K562 (cell line): ENCODE measurements around the gene PCAT6. TPM values are rescaled to one million over a fixed set of nuclear protein-coding genes. Genes with fewer than 3 reads are reported as not detected.
A peak's percentile ranks its signal among the peaks of the same experiment; 100 is the strongest.

ENCODE experiments used
- ATAC-seq: fragments of 200-7000 bp; cut with Tn5 transposase; 3 replicates; pipeline ENCODE4 v1.9.1; 2020; ENCODE audit warnings: moderate library complexity
- BruUV-seq: library from RNA; stranded (reverse); fragments of 400-500 nt; replicated peaks from 2 replicates; lab custom pipeline; 2021; lab: Mats Ljungman, UMichigan
- CTCF ChIA-PET: fragments of 300-600 bp; formaldehyde crosslinking; extraction: SDS; loops from one replicate; lab custom pipeline; 2021; ENCODE audit warnings: low intra/inter-chr PET ratio; lab: Yijun Ruan, JAX
- POLR2A ChIA-PET: fragments of 300-600, 350-650 bp; sonication (Branson Sonifier 250); formaldehyde crosslinking; extraction: SDS; loops from one replicate; lab custom pipeline; 2021; ENCODE audit warnings: antibody characterized with exemption, inconsistent platforms; lab: Yijun Ruan, JAX
- DNase-seq, 4 experiments: peaks; one replicate each; pipeline versions ENCODE4 v3.0.0 to v3.0.0-alpha.2; 2011 to 2018; ENCODE audit warnings: low spot score in 3 of 4, mixed read lengths in 3 of 4; ENCODE audit errors: extremely low read depth in 1 of 4
- FAIRE-seq: peaks from 2 replicates; lab custom pipeline; 2011; peaks lifted over from hg19 to GRCh38; lab: Jason Lieb, UNC
- H2AFZ ChIP-seq: 2 replicates; pipeline ENCODE4 v1.6.0; 2011; ENCODE audit warnings: low read depth, low read length, control low read depth, inconsistent platforms
- H3K27ac ChIP-seq: fragments of 200-600 bp; 3 replicates; pipeline ENCODE4 v1.8.0; 2011; ENCODE audit warnings: low read depth, mild to moderate bottlenecking, control low read depth, inconsistent platforms, low read length, moderate library complexity, mixed read lengths; ENCODE audit errors: extremely low read depth
- H3K27me3 ChIP-seq, 2 experiments: fragments of 300-600 bp in 1 of 2; 2 replicates in 1 of 2; 3 replicates in 1 of 2; pipeline versions ENCODE4 v1.6.0 to v1.8.0; 2011; ENCODE audit warnings: inconsistent platforms in 2 of 2, low read length in 2 of 2, mild to moderate bottlenecking in 1 of 2, mixed read lengths in 1 of 2, moderate library complexity in 1 of 2; ENCODE audit not compliant: control insufficient read depth in 2 of 2, insufficient read depth in 2 of 2
- H3K36me3 ChIP-seq: fragments of 300-600 bp; 3 replicates; pipeline ENCODE4 v1.8.0; 2011; ENCODE audit warnings: mild to moderate bottlenecking, low read length, inconsistent platforms; ENCODE audit not compliant: control insufficient read depth, insufficient read depth
- H3K4me1 ChIP-seq, 2 experiments: fragments of 200-600 bp in 1 of 2; replicated peaks in 1 of 2; 2 replicates in 1 of 2; 3 replicates in 1 of 2; pipeline versions ENCODE4 v1.5.1 to v1.8.0; 2011; ENCODE audit warnings: inconsistent platforms in 2 of 2, low read length in 2 of 2, mild to moderate bottlenecking in 1 of 2, mixed read lengths in 1 of 2, moderate library complexity in 1 of 2; ENCODE audit not compliant: control insufficient read depth in 2 of 2, insufficient read depth in 2 of 2
- H3K4me2 ChIP-seq: 2 replicates; pipeline ENCODE4 v1.6.1; 2011; ENCODE audit warnings: low read length, control low read depth, inconsistent platforms, mixed read lengths; ENCODE audit not compliant: insufficient read depth
- H3K4me3 ChIP-seq: fragments of 200-600 bp; sonication (generic), shearing (Covaris generic); 2 replicates; pipeline ENCODE4 v1.5.1; 2016; ENCODE audit warnings: control low read depth, inconsistent platforms
- H3K79me2 ChIP-seq: fragments of 200-600 bp; 3 replicates; pipeline ENCODE4 v1.8.0; 2011; ENCODE audit warnings: low read length, inconsistent platforms; ENCODE audit not compliant: control insufficient read depth, insufficient read depth
- H3K9ac ChIP-seq, 2 experiments: 2 replicates each; pipeline versions ENCODE4 v1.6.0 to v1.6.1; 2011; ENCODE audit warnings: low read depth in 2 of 2, low read length in 2 of 2, control low read depth in 1 of 2, inconsistent platforms in 1 of 2, mild to moderate bottlenecking in 1 of 2, mixed read lengths in 1 of 2; ENCODE audit not compliant: insufficient read depth in 1 of 2
- H3K9me1 ChIP-seq: one replicate; pipeline ENCODE4 v1.6.0; 2011; ENCODE audit warnings: inconsistent platforms, mild to moderate bottlenecking, low read length, moderate library complexity; ENCODE audit not compliant: control insufficient read depth, insufficient read depth
- H3K9me3 ChIP-seq: replicated peaks from 2 replicates; pipeline ENCODE4 v1.5.1; 2011; ENCODE audit warnings: low read depth, low read length, inconsistent platforms; ENCODE audit not compliant: control insufficient read depth, insufficient read depth
- H4K20me1 ChIP-seq: replicated peaks from 2 replicates; pipeline ENCODE4 v1.6.1; 2011; ENCODE audit warnings: low read length, inconsistent platforms, mixed read lengths; ENCODE audit not compliant: control insufficient read depth, insufficient read depth
- CHD4 ChIP-seq: fragments of 200-600 bp; sonication (generic); IDR thresholded peaks from 3 replicates; pipeline ENCODE4 v1.6.1; 2012; ENCODE audit warnings: low read depth, mild to moderate bottlenecking, mixed read lengths, low read length, inconsistent platforms; ENCODE audit not compliant: insufficient read depth, insufficient replicate concordance, poor library complexity, severe bottlenecking
- HNRNPLL ChIP-seq: fragments of 200-400 bp; formaldehyde crosslinking; IDR thresholded peaks from 2 replicates; pipeline ENCODE4 v1.6.1; 2017; ENCODE audit warnings: low read length, low read depth, mild to moderate bottlenecking; ENCODE audit not compliant: poor library complexity, severe bottlenecking
- IFI16 ChIP-seq: fragments of 250-450 bp; sonication (Bioruptor Pico); IDR thresholded peaks from 2 replicates; pipeline ENCODE4 v2.1.2; 2022; ENCODE audit warnings: mild to moderate bottlenecking, inconsistent platforms
- ZFX ChIP-seq: sonication (generic); formaldehyde crosslinking; IDR thresholded peaks from 2 replicates; pipeline ENCODE4 v1.8.0; 2022; ENCODE audit warnings: mild to moderate bottlenecking, missing genetic modification reagents, moderate library complexity
- ZKSCAN3 ChIP-seq: fragments of 250-450 bp; sonication (Bioruptor Pico); IDR thresholded peaks from 2 replicates; pipeline ENCODE4 v1.4.0; 2020
- ZNF444 ChIP-seq: fragments of 250-450 bp; sonication (Bioruptor Pico); IDR thresholded peaks from 2 replicates; pipeline ENCODE4 v1.4.0; 2020; ENCODE audit warnings: mild to moderate bottlenecking, moderate library complexity
- ZNF583 ChIP-seq: fragments of 250-450 bp; sonication (Bioruptor Pico); IDR thresholded peaks from 2 replicates; pipeline ENCODE4 v1.4.0; 2020
- WGBS: fragments of 100-300 bp; shearing (Covaris generic); methylation state at CpG from one replicate; pipeline ENCODE4 v1.1.6; 2016; ENCODE audit warnings: low coverage, mixed read lengths; ENCODE audit not compliant: insufficient coverage; ENCODE audit errors: missing lambda C conversion rate; 5-methylcytosine and 5-hydroxymethylcytosine counted together
- in situ Hi-C: fragments of 300-500 bp; cut with MboI; formaldehyde crosslinking; loops from 4 replicates; pipeline ENCODE4 v1.15.0; 2018; ENCODE audit warnings: inconsistent platforms, mixed read lengths
- intact Hi-C: fragments of 100-400 bp; cut with micrococcal nuclease; formaldehyde crosslinking; loops from 2 replicates; pipeline ENCODE4 v1.14.2; 2022
- polyA plus RNA-seq, 8 experiments: library from polyadenylated mRNA; depleted of rRNA in 4 of 8; stranded (reverse) in 5 of 8; unstranded in 3 of 8; fragments of >200 nt; fragmentation: Nextera tagmentation in 2 of 8; fragmentation: Illumina TruSeq in 1 of 8; extraction: Ambion mirVana in 2 of 8; extraction: Trizol in 1 of 8; gene quantifications; 2 replicates each; pipeline versions ENCODE4 v1.2.1 to v1.2.3, GENCODE V29; 2011 to 2014; ENCODE audit warnings: inconsistent platforms in 1 of 8, missing spikeins in 1 of 8
- total RNA-seq, 7 experiments: library from RNA; depleted of rRNA in 6 of 7; stranded (reverse); fragments of >200 nt in 6 of 7; fragmentation: Illumina TruSeq in 2 of 7; extraction: Trizol in 2 of 7; gene quantifications; 2 replicates each; pipeline versions ENCODE4 v1.2.1 to v1.2.3, GENCODE V29; 2011 to 2021; ENCODE audit warnings: low replicate concordance in 1 of 7
- TF ChIP-seq, protein P1 (sequence below): fragments of 450-650 bp; formaldehyde crosslinking; IDR thresholded peaks from 2 replicates; pipeline ENCODE4 v1.4.0; 2022; ENCODE audit warnings: missing genetic modification characterization
- TF ChIP-seq, protein P2 (sequence below): fragments of 250-450 bp; sonication (Bioruptor Pico); IDR thresholded peaks from 2 replicates; pipeline ENCODE4 v1.8.0; 2021; ENCODE audit warnings: moderate library complexity, mild to moderate bottlenecking, inconsistent platforms

Gene PCAT6
- total and polyA plus RNA-seq, 9 of the 15 experiments (the other 6 are each of a cell fraction or from before 2014, with no cell fraction given) = 0.25 to 2.4 (median 0.54) TPM; not detected in 1

DNA sequence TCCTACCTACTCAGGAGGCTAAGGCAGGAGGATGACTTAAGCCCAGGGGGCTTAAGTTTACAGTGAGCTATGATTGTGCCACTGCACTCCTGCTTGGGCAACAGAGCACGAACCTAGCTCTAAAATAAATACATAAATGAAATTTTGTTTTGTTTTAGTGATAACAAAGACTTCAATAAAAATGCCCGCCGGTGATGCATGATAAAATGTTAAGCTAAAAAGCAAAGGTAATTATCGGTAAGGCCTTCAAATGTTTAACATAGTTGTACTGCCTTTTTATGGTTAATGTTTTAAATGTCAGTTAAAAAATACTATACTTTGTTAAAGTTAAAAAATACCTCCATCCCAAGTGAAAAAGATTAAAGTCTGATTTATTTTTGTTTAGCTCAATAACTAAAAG lies 29.6 kb upstream of the PCAT6 start:
- H3K4me3 ChIP-seq = no peak overlapping the region
- CTCF ChIA-PET = no interaction called here
- in situ Hi-C loops (no loop called here), intact Hi-C loops (no loop called here)
- no peak for TF ChIP-seq ZKSCAN3
- TF ChIP-seq ZFX = 0 out of 2 replicates have a peak, but pooled peaks have one; percentile 16
- no peak for DNase-seq
- no peak overlapping the region for H2AFZ ChIP-seq
- H3K4me1 ChIP-seq = no peaks in the 10 kb centered on the region
- POLR2A ChIA-PET = interaction anchor here (0.9 to 4.2 kb wide), 3 partner anchors 13 to 22 kb away, joined by 3 to 28 read pairs (median 4); no protein-coding TSS in a partner anchor
- BruUV-seq = no TSS peak
- no peak overlapping the region for H3K4me2 ChIP-seq
- no peaks in the 10 kb centered on the region for H3K9me3 ChIP-seq
- H3K27me3 ChIP-seq = no peaks in the 10 kb centered on the region
- 0 out of 2 replicates have a peak, but pooled peaks cover 4% of the 10 kb centered on the region for H4K20me1 ChIP-seq
- H3K9me1 ChIP-seq = no peaks in the 10 kb centered on the region
- peaks cover 12% of the 10 kb centered on the region for H3K36me3 ChIP-seq
- H3K79me2 ChIP-seq = peaks cover 90% of the 10 kb centered on the region
- 94% methylated on average over 4 of the region's 4 CpGs for WGBS
- H3K9ac ChIP-seq = no peak overlapping the region
- H3K27ac ChIP-seq = no peak overlapping the region
- ATAC-seq = no peak
- FAIRE-seq = no peak

DNA sequence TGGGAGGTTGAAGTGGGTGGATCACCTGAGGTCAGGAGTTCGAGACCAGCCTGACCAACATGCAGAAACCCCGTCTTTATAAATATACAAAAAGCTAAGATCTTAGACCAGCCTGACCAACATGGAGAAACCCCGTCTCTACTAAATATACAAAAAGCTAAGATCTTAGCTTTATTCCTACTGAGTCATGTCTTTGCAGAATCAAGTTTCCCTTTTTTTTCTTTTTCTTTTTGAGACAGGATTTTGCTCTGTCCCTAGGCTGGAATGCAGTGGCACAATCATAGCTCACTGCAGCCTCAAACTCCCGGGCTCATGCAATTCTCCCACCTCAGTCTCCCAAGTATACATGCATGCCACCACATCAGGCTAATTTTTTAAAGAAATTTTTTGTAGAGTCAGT lies 23.9 kb upstream of the PCAT6 start:
- no peak overlapping the region for H2AFZ ChIP-seq
- 61% methylated on average over 4 of the region's 4 CpGs for WGBS
- POLR2A ChIA-PET = interaction anchor here (1.0 to 2.2 kb wide), 2 partner anchors 9 to 12 kb away, joined by 4 to 7 read pairs; no protein-coding TSS in a partner anchor
- no peaks in the 10 kb centered on the region for H3K36me3 ChIP-seq
- H3K9ac ChIP-seq = no peak overlapping the region
- H3K4me3 ChIP-seq = no peak overlapping the region
- FAIRE-seq (no peak), ATAC-seq (no peak), DNase-seq (no peak)
- H3K27me3 ChIP-seq = no peaks in the 10 kb centered on the region
- intact Hi-C loops = no loop called here
- no peaks in the 10 kb centered on the region for H3K9me3 ChIP-seq
- no peak overlapping the region for H3K4me2 ChIP-seq
- TF ChIP-seq IFI16 (CRISPR knock-in tag) = no peak
- TF ChIP-seq, protein P1, sequence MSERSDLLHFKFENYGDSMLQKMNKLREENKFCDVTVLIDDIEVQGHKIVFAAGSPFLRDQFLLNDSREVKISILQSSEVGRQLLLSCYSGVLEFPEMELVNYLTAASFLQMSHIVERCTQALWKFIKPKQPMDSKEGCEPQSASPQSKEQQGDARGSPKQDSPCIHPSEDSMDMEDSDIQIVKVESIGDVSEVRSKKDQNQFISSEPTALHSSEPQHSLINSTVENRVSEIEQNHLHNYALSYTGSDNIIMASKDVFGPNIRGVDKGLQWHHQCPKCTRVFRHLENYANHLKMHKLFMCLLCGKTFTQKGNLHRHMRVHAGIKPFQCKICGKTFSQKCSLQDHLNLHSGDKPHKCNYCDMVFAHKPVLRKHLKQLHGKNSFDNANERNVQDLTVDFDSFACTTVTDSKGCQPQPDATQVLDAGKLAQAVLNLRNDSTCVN (CRISPR knock-in tag) = no peak
- TF ChIP-seq HNRNPLL = no peak
- TF ChIP-seq, protein P2, sequence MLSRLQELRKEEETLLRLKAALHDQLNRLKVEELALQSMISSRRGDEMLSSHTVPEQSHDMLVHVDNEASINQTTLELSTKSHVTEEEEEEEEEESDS = no peak
- TF ChIP-seq CHD4 = no peak
- no peak for TF ChIP-seq ZNF583 (CRISPR knock-in tag)
- no peak for TF ChIP-seq ZNF444 (CRISPR knock-in tag)
- H4K20me1 ChIP-seq = peaks cover 4% of the 10 kb centered on the region; the same call in 1 of the 2 replicates
- in situ Hi-C loops = no loop called here
- peaks cover 89% of the 10 kb centered on the region for H3K79me2 ChIP-seq
- CTCF ChIA-PET = interaction anchor here (0.7 kb wide), 1 partner anchor 200 kb away, joined by 3 read pairs; no protein-coding TSS in a partner anchor
- H3K4me1 ChIP-seq = peaks cover 0 to 3% of the 10 kb centered on the region in 2 experiments; a peak in 1 of 5 replicates
- no peak overlapping the region for H3K27ac ChIP-seq
- no peaks in the 10 kb centered on the region for H3K9me1 ChIP-seq
- no TSS peak for BruUV-seq
